AG04450 (cell line): ENCODE results near the gene MTUS2. TPM values are rescaled to one million over a fixed set of nuclear protein-coding genes. Genes with fewer than 3 reads are reported as not detected.
"Not testable (repeated sequence)": the region's sequence is repeated elsewhere in the genome, so short reads cannot be mapped to it uniquely, and the experiment has no call there.

ENCODE experiments used
- CTCF ChIA-PET: fragments of 300-600, 350-600 bp; formaldehyde crosslinking; extraction: SDS; loops from one replicate; lab custom pipeline; 2022; ENCODE audit warnings: antibody characterized with exemption, inconsistent platforms; lab: Charles Lee
- POLR2A ChIA-PET: fragments of 350-600 bp; formaldehyde crosslinking; extraction: SDS; loops from one replicate; lab custom pipeline; 2021; ENCODE audit warnings: antibody characterized with exemption, inconsistent platforms; lab: Yijun Ruan, JAX
- DNase-seq: peaks from one replicate; pipeline ENCODE4 v3.0.0-alpha.2; 2011; ENCODE audit warnings: low read depth, low spot score
- H3K27ac ChIP-seq: one replicate; pipeline ENCODE4 v1.5.1; 2012; ENCODE audit warnings: low read depth, low read length, control low read depth
- H3K27me3 ChIP-seq: one replicate; pipeline ENCODE4 v1.6.0; 2012; ENCODE audit warnings: low read length; ENCODE audit not compliant: control insufficient read depth, insufficient read depth
- H3K4me3 ChIP-seq: 2 replicates; pipeline ENCODE4 v1.5.1; 2011; ENCODE audit warnings: mild to moderate bottlenecking, low read depth, low read length, control low read depth
- H3K9me3 ChIP-seq: 2 replicates; pipeline ENCODE4 v1.5.1; 2012; ENCODE audit warnings: low read length; ENCODE audit not compliant: control insufficient read depth, insufficient read depth
- CTCF ChIP-seq: IDR thresholded peaks from 2 replicates; pipeline ENCODE4 v1.5.1; 2011; ENCODE audit warnings: low read depth, low read length, control low read depth, inconsistent platforms
- polyA plus RNA-seq: library from polyadenylated mRNA; depleted of rRNA; stranded (reverse); fragments of >200 nt; gene quantifications from 2 replicates; pipeline ENCODE4 v1.2.3, GENCODE V29; 2011

MTUS2 gene
- polyA plus RNA-seq, 1 experiment: 0.02 TPM

GRCh38 chr13:29339386-29340272 lies 519.5 kb downstream of the MTUS2 start:
- H3K27ac ChIP-seq: no peak overlapping the region
- H3K9me3 ChIP-seq: peaks cover 25% of the 10 kb centered on the region
- CTCF ChIA-PET: no interaction called here
- no peak for TF ChIP-seq CTCF
- no peaks in the 10 kb centered on the region for H3K27me3 ChIP-seq
- H3K4me3 ChIP-seq: no peak overlapping the region
- POLR2A ChIA-PET: no interaction called here
- DNase-seq: no peak

GRCh38 chr13:29345860-29346582 lies 525.9 kb downstream of the MTUS2 start:
- DNase-seq, H3K27me3 ChIP-seq, POLR2A ChIA-PET, CTCF ChIA-PET, H3K9me3 ChIP-seq, H3K27ac ChIP-seq, H3K4me3 ChIP-seq: not testable (repeated sequence)

GRCh38 chr13:29355029-29355428 lies 534.9 kb downstream of the MTUS2 start:
- ChIA-PET POLR2A (no interaction called here), CTCF (interaction anchor here (1.0 kb wide), 1 partner anchor 9 kb away, joined by 3 read pairs; no protein-coding TSS in a partner anchor)
- Histone ChIP-seq H3K27me3 (no peaks in the 10 kb centered on the region), H3K27ac (no peak overlapping the region), H3K4me3 (no peak overlapping the region), H3K9me3 (no peaks in the 10 kb centered on the region)
- no peak for DNase-seq
- no peak for TF ChIP-seq CTCF

GRCh38 chr13:29359181-29359580 lies 539.0 kb downstream of the MTUS2 start:
- Histone ChIP-seq H3K4me3 (no peak overlapping the region), H3K27ac (no peak overlapping the region), H3K9me3 (no peaks in the 10 kb centered on the region), H3K27me3 (no peaks in the 10 kb centered on the region)
- CTCF ChIA-PET: no interaction called here
- TF ChIP-seq CTCF: no peak
- POLR2A ChIA-PET: no interaction called here
- DNase-seq: no peak

GRCh38 chr13:29361716-29362115 lies 541.6 kb downstream of the MTUS2 start:
- CTCF ChIA-PET: interaction anchor here (0.9 to 1.6 kb wide), 2 partner anchors 12 to 112 kb away, joined by 3 to 10 read pairs; no protein-coding TSS in a partner anchor
- H3K4me3 ChIP-seq: no peak overlapping the region
- H3K27ac ChIP-seq: no peak overlapping the region
- H3K27me3 ChIP-seq: no peaks in the 10 kb centered on the region
- POLR2A ChIA-PET: no interaction called here
- no peaks in the 10 kb centered on the region for H3K9me3 ChIP-seq
- no peak for DNase-seq
- no peak for TF ChIP-seq CTCF
